PC-3 (cell line): Measurements from ENCODE around the gene PSME1. TPM values are rescaled to one million over a fixed set of nuclear protein-coding genes. Genes with fewer than 3 reads are reported as not detected.

Experiments used
- ATAC-seq: fragments of 200-7000 bp; cut with Tn5 transposase; 2 replicates; pipeline ENCODE4 v1.9.1; 2020; ENCODE audit warnings: mild to moderate bottlenecking, moderate library complexity
- BruUV-seq: library from RNA; stranded (reverse); fragments of 400-500 nt; replicated peaks from 2 replicates; lab custom pipeline; 2021; lab: Mats Ljungman, UMichigan
- CTCF ChIA-PET: fragments of 300-600 bp; sonication (Branson Sonifier 250); formaldehyde crosslinking; loops from one replicate; lab custom pipeline; 2022; ENCODE audit warnings: antibody characterized with exemption; lab: Charles Lee
- POLR2A ChIA-PET: fragments of 300-600 bp; sonication (Branson Sonifier 250); formaldehyde crosslinking; loops from one replicate; lab custom pipeline; 2022; ENCODE audit warnings: antibody characterized with exemption; ENCODE audit not compliant: unreplicated experiment; lab: Charles Lee
- DNase-seq: peaks from one replicate; pipeline ENCODE4 v3.0.0-alpha.2; 2015
- H2AFZ ChIP-seq: fragments of 300-600 bp; sonication (generic); 2 replicates; pipeline ENCODE4 v1.6.0; 2016; ENCODE audit warnings: antibody characterized with exemption, low read length
- H3F3A ChIP-seq: fragments of 300-600 bp; sonication (generic); one replicate; pipeline ENCODE4 v1.6.0; 2017; ENCODE audit warnings: antibody characterized with exemption, low read length, control low read depth, mild to moderate bottlenecking; ENCODE audit not compliant: unreplicated experiment
- H3K27ac ChIP-seq: fragments of 300-600 bp; sonication (generic); 2 replicates; pipeline ENCODE4 v1.5.1; 2016; ENCODE audit warnings: mild to moderate bottlenecking, low read length
- H3K27me3 ChIP-seq: fragments of 300-600 bp; sonication (generic); 2 replicates; pipeline ENCODE4 v1.6.1; 2016; ENCODE audit warnings: low read length, mixed read lengths
- H3K36me3 ChIP-seq: fragments of 300-600 bp; sonication (generic); 2 replicates; pipeline ENCODE4 v1.6.1; 2016; ENCODE audit warnings: low read depth, mixed run types, low read length, mixed read lengths
- H3K4me1 ChIP-seq: fragments of 300-600 bp; sonication (generic); 2 replicates; pipeline ENCODE4 v1.5.1; 2016; ENCODE audit warnings: low read length; ENCODE audit not compliant: insufficient read depth
- H3K4me2 ChIP-seq: fragments of 300-600 bp; sonication (generic); 2 replicates; pipeline ENCODE4 v1.6.0; 2016; ENCODE audit warnings: low read length
- H3K4me3 ChIP-seq: fragments of 300-600 bp; sonication (generic); 2 replicates; pipeline ENCODE4 v1.5.1; 2016; ENCODE audit warnings: mild to moderate bottlenecking, low read length, mixed read lengths
- H3K79me2 ChIP-seq: fragments of 300-600 bp; sonication (generic); 2 replicates; pipeline ENCODE4 v1.6.1; 2017; ENCODE audit warnings: low read length, mixed read lengths
- H3K9ac ChIP-seq: fragments of 300-600 bp; sonication (generic); 2 replicates; pipeline ENCODE4 v1.6.0; 2016; ENCODE audit warnings: mild to moderate bottlenecking, low read length
- H3K9me2 ChIP-seq: fragments of 300-600 bp; sonication (generic); replicated peaks from 2 replicates; pipeline ENCODE4 v1.6.1; 2016; ENCODE audit warnings: mixed run types, low read length, mixed read lengths
- H3K9me3 ChIP-seq: fragments of 300-600 bp; sonication (generic); 2 replicates; pipeline ENCODE4 v1.6.1; 2016; ENCODE audit warnings: low read length, mixed read lengths
- H4K20me1 ChIP-seq: fragments of 300-600 bp; sonication (generic); 2 replicates; pipeline ENCODE4 v1.6.1; 2016; ENCODE audit warnings: low read length, mixed read lengths
- CTCF ChIP-seq: fragments of 300-600 bp; sonication (generic); conservative IDR thresholded peaks from 2 replicates; pipeline ENCODE4 v1.5.1; 2017; ENCODE audit warnings: antibody characterized with exemption, low read depth, mild to moderate bottlenecking, low read length
- EZH2 ChIP-seq: fragments of 300-600 bp; sonication (generic); IDR thresholded peaks from one replicate; pipeline ENCODE4 v1.6.1; 2017; ENCODE audit warnings: antibody characterized with exemption, mild to moderate bottlenecking, low read length; ENCODE audit not compliant: unreplicated experiment
- EZH2phosphoT487 ChIP-seq: fragments of 300-600 bp; sonication (generic); IDR thresholded peaks from 2 replicates; pipeline ENCODE4 v1.6.1; 2018; ENCODE audit warnings: mild to moderate bottlenecking, antibody characterized with exemption, low read length, borderline replicate concordance
- intact Hi-C: fragments of 100-400 bp; cut with micrococcal nuclease; formaldehyde crosslinking; loops from 2 replicates; pipeline ENCODE4 v1.9.0; 2023
- total RNA-seq: library from RNA; depleted of rRNA; stranded (reverse); fragments of >200 nt; gene quantifications from 2 replicates; pipeline ENCODE4 v1.2.3, GENCODE V29; 2014

Gene PSME1
- total RNA-seq, 1 experiment from 2014 or later = 163 TPM

GRCh38 chr14:24177891-24178290 is 41.9 kb downstream of the PSME1 start:
- DNase-seq = no peak
- Histone ChIP-seq H3F3A (no peaks in the 10 kb centered on the region), H3K36me3 (peaks cover 26% of the 10 kb centered on the region; the same call in 1 of the 2 replicates), H3K79me2 (no peaks in the 10 kb centered on the region), H3K27me3 (no peaks in the 10 kb centered on the region), H3K4me2 (no peak overlapping the region), H4K20me1 (no peaks in the 10 kb centered on the region), H3K9ac (no peak overlapping the region), H3K9me2 (no peaks in the 10 kb centered on the region), H3K4me1 (no peaks in the 10 kb centered on the region), H3K9me3 (no peaks in the 10 kb centered on the region), H3K27ac (no peak overlapping the region), H3K4me3 (no peak overlapping the region), H2AFZ (no peak overlapping the region)
- ATAC-seq = no peak
- BruUV-seq = no TSS peak
- CTCF ChIA-PET = no interaction called here
- POLR2A ChIA-PET = no interaction called here
- intact Hi-C loops = no loop called here
- TF ChIP-seq EZH2 (no peak), EZH2phosphoT487 (no peak), CTCF (no peak)

GRCh38 chr14:24178399-24179178 is 42.6 kb downstream of the PSME1 start:
- no peaks in the 10 kb centered on the region for H3K79me2 ChIP-seq
- no peak overlapping the region for H3K4me2 ChIP-seq
- H3F3A ChIP-seq = no peaks in the 10 kb centered on the region
- H3K27me3 ChIP-seq = no peaks in the 10 kb centered on the region
- H3K36me3 ChIP-seq = peaks cover 27% of the 10 kb centered on the region; the same call in 1 of the 2 replicates
- no peak overlapping the region for H3K27ac ChIP-seq
- H2AFZ ChIP-seq = no peak overlapping the region
- no peaks in the 10 kb centered on the region for H3K4me1 ChIP-seq
- no peak for ATAC-seq
- no peaks in the 10 kb centered on the region for H3K9me3 ChIP-seq
- H4K20me1 ChIP-seq = no peaks in the 10 kb centered on the region
- no peaks in the 10 kb centered on the region for H3K9me2 ChIP-seq
- intact Hi-C loops = no loop called here
- ChIA-PET POLR2A (no interaction called here), CTCF (no interaction called here)
- DNase-seq = no peak
- no TSS peak for BruUV-seq
- H3K4me3 ChIP-seq = no peak overlapping the region
- TF ChIP-seq EZH2 = no peak
- no peak for TF ChIP-seq EZH2phosphoT487
- TF ChIP-seq CTCF = no peak
- no peak overlapping the region for H3K9ac ChIP-seq

- Histone ChIP-seq H3K4me2 (no peak overlapping the region), H3K27ac (no peak overlapping the region), H3K4me1 (no peaks in the 10 kb centered on the region), H2AFZ (no peak overlapping the region), H3F3A (no peaks in the 10 kb centered on the region), H3K9me2 (no peaks in the 10 kb centered on the region), H3K79me2 (no peaks in the 10 kb centered on the region), H4K20me1 (no peaks in the 10 kb centered on the region), H3K9me3 (no peaks in the 10 kb centered on the region), H3K36me3 (peaks cover 27% of the 10 kb centered on the region; the same call in 1 of the 2 replicates), H3K27me3 (no peaks in the 10 kb centered on the region), H3K9ac (no peak overlapping the region), H3K4me3 (no peak overlapping the region)
- CTCF ChIA-PET = no interaction called here
- no peak for TF ChIP-seq EZH2
- no peak for TF ChIP-seq CTCF
- no peak for TF ChIP-seq EZH2phosphoT487
- no peak for DNase-seq
- POLR2A ChIA-PET = no interaction called here
- intact Hi-C loops = no loop called here
- no peak for ATAC-seq
- BruUV-seq = no TSS peak
These were observed 43.4 kb downstream of the PSME1 start for GRCh38 chr14:24179294-24179960.
